ENCODE measurements around the gene HS3ST6.

DNA sequence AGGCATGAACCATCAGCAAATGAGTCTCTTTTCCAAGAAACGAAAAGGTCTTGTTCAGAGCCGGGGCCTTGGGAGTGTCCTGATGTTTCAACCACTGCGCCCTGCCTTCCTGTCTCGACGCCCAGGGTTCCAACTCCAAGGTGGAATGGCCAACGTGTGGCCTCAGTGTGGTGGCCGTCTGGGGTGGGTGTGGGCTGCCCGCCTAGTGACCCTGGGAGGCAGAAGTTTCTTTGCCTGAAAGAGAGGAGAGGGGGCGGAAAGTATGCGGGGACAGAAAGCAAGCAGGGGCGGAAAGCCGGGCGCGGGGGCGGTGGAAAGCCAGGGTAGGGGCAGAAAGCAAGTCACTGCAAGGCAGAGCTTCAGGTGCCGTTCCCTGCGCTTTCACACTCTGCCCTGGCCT is 20.7 kb upstream of the HS3ST6 start:
- TF ChIP-seq, protein P1, sequence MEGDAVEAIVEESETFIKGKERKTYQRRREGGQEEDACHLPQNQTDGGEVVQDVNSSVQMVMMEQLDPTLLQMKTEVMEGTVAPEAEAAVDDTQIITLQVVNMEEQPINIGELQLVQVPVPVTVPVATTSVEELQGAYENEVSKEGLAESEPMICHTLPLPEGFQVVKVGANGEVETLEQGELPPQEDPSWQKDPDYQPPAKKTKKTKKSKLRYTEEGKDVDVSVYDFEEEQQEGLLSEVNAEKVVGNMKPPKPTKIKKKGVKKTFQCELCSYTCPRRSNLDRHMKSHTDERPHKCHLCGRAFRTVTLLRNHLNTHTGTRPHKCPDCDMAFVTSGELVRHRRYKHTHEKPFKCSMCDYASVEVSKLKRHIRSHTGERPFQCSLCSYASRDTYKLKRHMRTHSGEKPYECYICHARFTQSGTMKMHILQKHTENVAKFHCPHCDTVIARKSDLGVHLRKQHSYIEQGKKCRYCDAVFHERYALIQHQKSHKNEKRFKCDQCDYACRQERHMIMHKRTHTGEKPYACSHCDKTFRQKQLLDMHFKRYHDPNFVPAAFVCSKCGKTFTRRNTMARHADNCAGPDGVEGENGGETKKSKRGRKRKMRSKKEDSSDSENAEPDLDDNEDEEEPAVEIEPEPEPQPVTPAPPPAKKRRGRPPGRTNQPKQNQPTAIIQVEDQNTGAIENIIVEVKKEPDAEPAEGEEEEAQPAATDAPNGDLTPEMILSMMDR (conservative IDR thresholded peaks at IDR 0.05; ENCODE audit: low read depth, low read length) = no peak
- no peak for TF ChIP-seq EZH2 (IDR thresholded peaks at IDR 0.05; ENCODE audit: low read length, unreplicated experiment)
